Stomach (tissue), 9 donors: ENCODE data around the gene EFCAB11. TPM values are rescaled to one million over a fixed set of nuclear protein-coding genes. Genes with fewer than 3 reads are reported as not detected.

Experiments
- DNase-seq, 2 donors: peaks; one replicate each; pipeline versions ENCODE4 v3.0.0 to v3.0.0-alpha.2; 2013 to 2019
- H3K27ac ChIP-seq, 5 donors: fragments of 200-600 bp in 4 of 5; sonication (generic) in 4 of 5; one replicate each; pipeline ENCODE4 v1.5.1; 2013 to 2019; ENCODE audit warnings: mild to moderate bottlenecking in 1 of 5, moderate library complexity in 1 of 5
- H3K27me3 ChIP-seq, 3 donors: fragments of 200-600 bp; sonication (generic); one replicate each; pipeline ENCODE4 v1.5.1; 2017 to 2019; ENCODE audit warnings: mixed run types in 1 of 3
- H3K36me3 ChIP-seq, 4 donors: fragments of 200-600 bp; sonication (generic); 1 replicate in 3 of 4; 2 replicates in 1 of 4; pipeline ENCODE4 v1.5.1; 2016 to 2019
- H3K4me1 ChIP-seq, 4 donors: fragments of 200-600 bp; sonication (generic); one replicate each; pipeline ENCODE4 v1.5.1; 2016 to 2019
- H3K4me3 ChIP-seq, 4 donors: fragments of 200-600 bp; sonication (generic) in 3 of 4; one replicate each; pipeline ENCODE4 v1.5.1; 2016 to 2019; ENCODE audit warnings: mild to moderate bottlenecking in 1 of 4
- H3K9me3 ChIP-seq, 4 donors: fragments of 200-600 bp; sonication (generic); one replicate each; pipeline ENCODE4 v1.5.1; 2016 to 2019
- EP300 ChIP-seq: sonication (generic); formaldehyde crosslinking; IDR thresholded peaks from one replicate; pipeline ENCODE4 v1.6.1; 2017; ENCODE audit warnings: antibody characterized with exemption
- POLR2A ChIP-seq, 4 donors: fragments of 450-650 bp; IDR thresholded peaks; one replicate each; pipeline ENCODE4 v1.6.1; 2016; ENCODE audit warnings: antibody characterized with exemption in 4 of 4, control low read depth in 2 of 4, mild to moderate bottlenecking in 1 of 4, moderate library complexity in 1 of 4
- POLR2AphosphoS5 ChIP-seq, 3 donors: sonication (generic); formaldehyde crosslinking; IDR thresholded peaks; one replicate each; pipeline ENCODE4 v1.6.1; 2016; ENCODE audit warnings: antibody characterized with exemption in 3 of 3
- WGBS, 5 donors: extraction: QIAGEN DNeasy Blood & Tissue Kit in 3 of 5; methylation state at CpG; one replicate each; pipeline versions ENCODE4 v1.1.5 to v1.1.7; 2013 to 2018; 5-methylcytosine and 5-hydroxymethylcytosine counted together
- intact Hi-C: fragments of 100-400 bp; cut with DNase I; formaldehyde crosslinking; loops from one replicate; pipeline ENCODE4 v1.15.1; 2023; ENCODE audit warnings: low total_unique reads
- polyA plus RNA-seq, 3 donors: library from polyadenylated mRNA; stranded (reverse); fragments of 200-250 nt; gene quantifications; one replicate each; pipeline ENCODE4 v1.2.3, GENCODE V29; 2013
- total RNA-seq, 5 donors: library from RNA; depleted of rRNA; stranded (reverse); fragments of >200 nt; gene quantifications; one replicate each; pipeline versions ENCODE4 v1.1.0 to v1.2.3, GENCODE V29; 2014 to 2016
- TF ChIP-seq, protein P1 (sequence below), 7 experiments: fragments of 450-650 bp in 4 of 7; fragments of 200-600 bp in 3 of 7; sonication (generic) in 3 of 7; IDR thresholded peaks; one replicate each; pipeline ENCODE4 v1.5.1; 2016 to 2019; ENCODE audit warnings: antibody characterized with exemption in 7 of 7, control low read depth in 2 of 7, mild to moderate bottlenecking in 1 of 7
- donor health status: healthy with polysubstance abuse.
- donor health status: Bipolar disorder and iron deficiency.
- donor health status: healthy.

EFCAB11 gene
- total and polyA plus RNA-seq, 8 donors: 4.5 to 20.4 (median 10.0) TPM

DNA sequence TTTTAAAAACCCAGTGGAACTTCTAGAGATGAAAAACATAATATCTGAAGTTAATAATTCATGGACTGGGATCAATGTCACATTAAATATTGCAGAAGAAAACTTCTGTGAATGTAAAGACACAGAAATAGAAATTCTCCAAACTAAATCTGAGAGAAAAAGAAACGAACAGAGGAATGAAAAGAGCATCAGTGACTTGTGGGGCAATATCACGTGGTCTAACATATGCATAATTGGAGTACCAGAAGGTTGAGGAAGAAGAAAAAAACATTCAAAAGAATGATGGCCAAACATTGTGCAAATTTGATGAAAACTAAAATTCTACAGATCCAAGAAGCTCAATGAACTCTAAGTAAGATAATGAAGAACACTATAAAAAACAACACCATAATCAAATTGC, 130.8 kb downstream of the EFCAB11 start:
- no peak for TF ChIP-seq EP300
- TF ChIP-seq POLR2AphosphoS5 (IDR thresholded peaks at IDR 0.05): no peak
- no peak for TF ChIP-seq POLR2A (IDR thresholded peaks at IDR 0.05)
- TF ChIP-seq, protein P1, sequence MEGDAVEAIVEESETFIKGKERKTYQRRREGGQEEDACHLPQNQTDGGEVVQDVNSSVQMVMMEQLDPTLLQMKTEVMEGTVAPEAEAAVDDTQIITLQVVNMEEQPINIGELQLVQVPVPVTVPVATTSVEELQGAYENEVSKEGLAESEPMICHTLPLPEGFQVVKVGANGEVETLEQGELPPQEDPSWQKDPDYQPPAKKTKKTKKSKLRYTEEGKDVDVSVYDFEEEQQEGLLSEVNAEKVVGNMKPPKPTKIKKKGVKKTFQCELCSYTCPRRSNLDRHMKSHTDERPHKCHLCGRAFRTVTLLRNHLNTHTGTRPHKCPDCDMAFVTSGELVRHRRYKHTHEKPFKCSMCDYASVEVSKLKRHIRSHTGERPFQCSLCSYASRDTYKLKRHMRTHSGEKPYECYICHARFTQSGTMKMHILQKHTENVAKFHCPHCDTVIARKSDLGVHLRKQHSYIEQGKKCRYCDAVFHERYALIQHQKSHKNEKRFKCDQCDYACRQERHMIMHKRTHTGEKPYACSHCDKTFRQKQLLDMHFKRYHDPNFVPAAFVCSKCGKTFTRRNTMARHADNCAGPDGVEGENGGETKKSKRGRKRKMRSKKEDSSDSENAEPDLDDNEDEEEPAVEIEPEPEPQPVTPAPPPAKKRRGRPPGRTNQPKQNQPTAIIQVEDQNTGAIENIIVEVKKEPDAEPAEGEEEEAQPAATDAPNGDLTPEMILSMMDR (IDR thresholded peaks at IDR 0.05): no peak
- DNase-seq: no peak
- 88 to 92% (median 91%) methylated on average over 2 of the region's 2 CpGs for WGBS, 5 donors
- Histone ChIP-seq H3K36me3 (no peaks in the 10 kb centered on the region), H3K27ac (no peak overlapping the region), H3K4me3 (no peak overlapping the region), H3K9me3 (peaks cover 0 to 17% (median 7%) of the 10 kb centered on the region in 4 donors), H3K27me3 (no peaks in the 10 kb centered on the region), H3K4me1 (no peaks in the 10 kb centered on the region)
- intact Hi-C loops: no loop called here

DNA sequence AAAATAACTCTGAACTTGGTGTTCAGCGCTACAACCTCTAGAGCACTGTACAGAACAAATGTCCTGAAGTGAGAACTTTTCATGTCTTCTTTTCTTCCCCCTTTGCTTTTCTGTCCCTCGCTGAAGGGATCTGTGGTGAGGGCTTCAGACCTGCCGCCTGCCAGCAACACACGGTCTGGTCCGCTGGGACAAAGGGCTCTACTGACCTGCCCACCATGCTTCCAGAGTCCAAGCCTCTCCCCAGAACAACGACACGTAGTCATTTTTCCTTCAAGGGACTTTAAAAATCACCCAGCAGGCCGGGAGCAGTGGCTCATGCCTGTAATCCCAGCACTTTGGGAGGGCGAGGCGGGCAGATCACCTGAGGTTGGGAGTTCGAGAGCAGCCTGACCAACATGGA, 140.4 kb downstream of the EFCAB11 start:
- H3K4me3 ChIP-seq: peak overlapping the region in 1 of 4 donors; percentile 2
- no peaks in the 10 kb centered on the region for H3K4me1 ChIP-seq
- WGBS, 5 donors: 84 to 97% (median 96%) methylated on average over 11 of the region's 11 CpGs
- H3K27me3 ChIP-seq: no peaks in the 10 kb centered on the region
- no peaks in the 10 kb centered on the region for H3K9me3 ChIP-seq
- intact Hi-C loops: no loop called here
- TF ChIP-seq, protein P1 (IDR thresholded peaks at IDR 0.05): no peak
- TF ChIP-seq POLR2A (IDR thresholded peaks at IDR 0.05): no peak
- TF ChIP-seq POLR2AphosphoS5 (IDR thresholded peaks at IDR 0.05): no peak
- no peak for TF ChIP-seq EP300
- DNase-seq: no peak
- no peaks in the 10 kb centered on the region for H3K36me3 ChIP-seq
- peak overlapping the region in 1 of 5 donors; percentile 46 for H3K27ac ChIP-seq

DNA sequence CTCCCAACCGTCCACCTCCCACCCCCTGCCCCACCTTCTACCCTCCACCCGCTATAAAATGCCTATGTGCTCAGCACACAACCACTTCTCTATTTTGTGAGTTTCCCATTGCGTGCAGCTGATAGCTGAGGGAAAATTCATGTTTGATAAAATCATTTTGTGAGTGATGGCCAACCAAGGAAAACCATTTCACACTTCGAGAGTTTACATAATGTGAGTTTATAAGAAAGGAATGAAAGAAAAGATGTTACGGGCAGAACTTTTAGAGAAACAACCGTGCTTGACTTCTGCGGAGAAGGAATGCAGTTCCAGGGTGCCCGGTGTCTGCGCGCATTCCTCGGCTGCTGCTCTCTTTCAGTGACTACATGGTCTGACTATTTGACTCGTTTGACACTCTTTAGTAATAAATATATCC, 140.9 kb downstream of the EFCAB11 start:
- DNase-seq: peak in 1 of 2 donors; percentile 49
- H3K27ac ChIP-seq: peak overlapping the region in 1 of 5 donors; percentile 46
- H3K9me3 ChIP-seq: no peaks in the 10 kb centered on the region
- H3K36me3 ChIP-seq: no peaks in the 10 kb centered on the region
- peak in 1 of 3 donors; percentile 20 for TF ChIP-seq POLR2AphosphoS5 (IDR thresholded peaks at IDR 0.05)
- TF ChIP-seq, protein P1 (IDR thresholded peaks at IDR 0.05): no peak
- no peaks in the 10 kb centered on the region for H3K27me3 ChIP-seq
- WGBS, 5 donors: 58 to 71% (median 68%) methylated on average over 11 to 12 of the region's 12 CpGs
- no peaks in the 10 kb centered on the region for H3K4me1 ChIP-seq
- peak overlapping the region in 1 of 4 donors; percentile 2 for H3K4me3 ChIP-seq
- intact Hi-C loops: no loop called here

DNA sequence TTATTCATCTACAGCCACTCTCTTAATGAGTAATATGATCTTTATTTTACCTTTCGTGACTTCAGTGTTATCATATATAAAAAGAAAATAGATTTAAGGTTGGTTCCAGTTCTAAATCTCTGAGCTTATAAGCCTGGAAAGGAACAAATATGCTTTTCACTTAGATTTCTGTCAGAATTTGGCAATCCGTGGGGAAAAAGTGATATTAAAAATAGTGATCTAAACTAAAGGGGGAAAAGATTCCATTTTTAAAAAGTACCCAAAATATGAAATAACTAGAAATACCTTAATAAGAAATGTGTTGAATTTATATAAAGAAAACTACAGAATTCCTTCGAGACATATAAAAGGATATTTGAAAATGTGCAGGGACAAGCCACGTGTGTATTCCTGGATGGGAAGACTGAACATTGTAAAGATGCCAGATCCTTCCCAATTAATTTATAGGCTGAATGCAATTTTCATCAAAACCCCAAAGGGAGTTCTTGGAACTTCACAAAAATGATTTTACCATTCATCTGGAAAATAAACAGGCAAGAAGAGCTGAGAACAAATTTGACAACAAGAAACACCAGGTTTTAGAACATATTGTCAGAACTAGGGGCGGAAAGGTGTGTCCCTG, 142.5 kb downstream of the EFCAB11 start:
- no peaks in the 10 kb centered on the region for H3K36me3 ChIP-seq
- DNase-seq: no peak
- H3K27me3 ChIP-seq: no peaks in the 10 kb centered on the region
- no peak overlapping the region for H3K27ac ChIP-seq
- no peaks in the 10 kb centered on the region for H3K9me3 ChIP-seq
- no peaks in the 10 kb centered on the region for H3K4me1 ChIP-seq
- H3K4me3 ChIP-seq: no peak overlapping the region
- TF ChIP-seq, protein P1 (IDR thresholded peaks at IDR 0.05): no peak
- TF ChIP-seq POLR2A (IDR thresholded peaks at IDR 0.05) (no peak), EP300 (no peak), POLR2AphosphoS5 (IDR thresholded peaks at IDR 0.05) (no peak)
- WGBS, 5 donors: 87 to 94% (median 93%) methylated on average over 5 of the region's 5 CpGs
- intact Hi-C loops: no loop called here
